Liver (tissue), 9 donors: ENCODE results near the gene KRR1. TPM values are rescaled to one million over a fixed set of nuclear protein-coding genes. Genes with fewer than 3 reads are reported as not detected.

Experiments
- DNase-seq: peaks from one replicate; pipeline ENCODE4 v3.0.0-alpha.2; 2017; ENCODE audit warnings: low spot score
- H3K27ac ChIP-seq, 2 donors: one replicate each; pipeline ENCODE4 v1.7.0; 2013; ENCODE audit warnings: inconsistent platforms in 2 of 2, low read length in 2 of 2, control low read depth in 1 of 2, low read depth in 1 of 2, mild to moderate bottlenecking in 1 of 2
- H3K27me3 ChIP-seq, 4 donors: one replicate each; pipeline versions ENCODE4 v1.6.1 to v1.7.0; 2013; ENCODE audit warnings: low read length in 3 of 4, inconsistent platforms in 1 of 4, mild to moderate bottlenecking in 1 of 4, moderate library complexity in 1 of 4; ENCODE audit not compliant: control insufficient read depth in 4 of 4, insufficient read depth in 4 of 4
- H3K36me3 ChIP-seq, 4 donors: one replicate each; pipeline versions ENCODE4 v1.6.1 to v1.7.0; 2013; ENCODE audit warnings: low read length in 3 of 4, mild to moderate bottlenecking in 3 of 4, low read depth in 1 of 4, moderate library complexity in 1 of 4; ENCODE audit not compliant: control insufficient read depth in 4 of 4, insufficient read depth in 3 of 4
- H3K4me1 ChIP-seq, 4 donors: one replicate each; pipeline versions ENCODE4 v1.6.1 to v1.7.0; 2013; ENCODE audit warnings: low read length in 3 of 4, mild to moderate bottlenecking in 3 of 4, moderate library complexity in 1 of 4; ENCODE audit not compliant: control insufficient read depth in 4 of 4, insufficient read depth in 4 of 4
- H3K4me3 ChIP-seq, 3 donors: one replicate each; pipeline versions ENCODE4 v1.6.1 to v1.7.0; 2013; ENCODE audit warnings: low read length in 3 of 3, control low read depth in 1 of 3, low read depth in 1 of 3, mild to moderate bottlenecking in 1 of 3
- H3K9ac ChIP-seq, 2 donors: one replicate each; pipeline ENCODE4 v1.7.0; 2013; ENCODE audit warnings: low read length in 2 of 2, mild to moderate bottlenecking in 2 of 2, moderate library complexity in 2 of 2, control low read depth in 1 of 2, low read depth in 1 of 2
- H3K9me3 ChIP-seq, 4 donors: one replicate each; pipeline versions ENCODE4 v1.6.1 to v1.7.0; 2013; ENCODE audit warnings: low read length in 3 of 4; ENCODE audit not compliant: control insufficient read depth in 4 of 4
- EGR1 ChIP-seq, 2 donors: IDR thresholded peaks; 2 replicates each; pipeline ENCODE4 v1.6.1; 2016 to 2018; ENCODE audit warnings: antibody characterized with exemption in 2 of 2, low read depth in 2 of 2
- FOXA1 ChIP-seq: IDR thresholded peaks from 2 replicates; pipeline ENCODE4 v1.6.1; 2016; ENCODE audit warnings: antibody characterized with exemption
- FOXA2 ChIP-seq: IDR thresholded peaks from 2 replicates; pipeline ENCODE4 v1.6.1; 2016; ENCODE audit warnings: antibody characterized with exemption
- GABPA ChIP-seq, 2 donors: IDR thresholded peaks in 1 of 2; conservative IDR thresholded peaks in 1 of 2; 2 replicates each; pipeline ENCODE4 v1.6.1; 2016; ENCODE audit warnings: antibody characterized with exemption in 2 of 2, mild to moderate bottlenecking in 1 of 2, moderate library complexity in 1 of 2
- HNF4A ChIP-seq, 2 donors: conservative IDR thresholded peaks; 2 replicates each; pipeline ENCODE4 v1.6.1; 2016; ENCODE audit warnings: antibody characterized with exemption in 2 of 2, mild to moderate bottlenecking in 2 of 2
- JUND ChIP-seq, 2 donors: IDR thresholded peaks; 2 replicates each; pipeline ENCODE4 v1.6.1; 2016; ENCODE audit warnings: antibody characterized with exemption in 2 of 2
- RAD21 ChIP-seq, 2 donors: IDR thresholded peaks; 2 replicates each; pipeline ENCODE4 v1.6.1; 2016; ENCODE audit warnings: antibody characterized with exemption in 2 of 2, mild to moderate bottlenecking in 2 of 2
- RXRA ChIP-seq, 2 donors: IDR thresholded peaks; 2 replicates each; pipeline ENCODE4 v1.6.1; 2017 to 2018; ENCODE audit warnings: antibody characterized with exemption in 2 of 2, mild to moderate bottlenecking in 1 of 2
- SP1 ChIP-seq: IDR thresholded peaks from 2 replicates; pipeline ENCODE4 v1.6.1; 2018; ENCODE audit warnings: antibody characterized with exemption, mild to moderate bottlenecking
- TAF1 ChIP-seq: conservative IDR thresholded peaks from 2 replicates; pipeline ENCODE4 v1.6.1; 2016; ENCODE audit warnings: antibody characterized with exemption, mild to moderate bottlenecking
- YY1 ChIP-seq: IDR thresholded peaks from 2 replicates; pipeline ENCODE4 v1.6.1; 2016; ENCODE audit warnings: antibody characterized with exemption, mild to moderate bottlenecking
- WGBS: extraction: QIAGEN DNeasy Blood & Tissue Kit; methylation state at CpG from one replicate; pipeline ENCODE4 v1.1.7; 2013; 5-methylcytosine and 5-hydroxymethylcytosine counted together
- polyA plus RNA-seq, 2 donors: library from polyadenylated mRNA; stranded (reverse) in 1 of 2; unstranded in 1 of 2; fragments of 200-250 nt in 1 of 2; fragments of >200 nt in 1 of 2; fragmentation: Nextera tagmentation in 1 of 2; extraction: Ambion mirVana in 1 of 2; gene quantifications; one replicate each; pipeline versions ENCODE4 v1.2.1 to v1.2.3, GENCODE V29; 2013 to 2015
- total RNA-seq, 2 donors: library from RNA; depleted of rRNA; stranded (reverse); fragments of >200 nt; gene quantifications; one replicate each; pipeline ENCODE4 v1.2.3, GENCODE V29; 2014
- TF ChIP-seq, protein P1 (sequence below): IDR thresholded peaks from 2 replicates; pipeline ENCODE4 v1.6.1; 2016; ENCODE audit warnings: antibody characterized with exemption
- TF ChIP-seq, protein P2 (sequence below): fragments of 150-350 bp; IDR thresholded peaks from 2 replicates; pipeline ENCODE4 v1.5.1; 2017; ENCODE audit warnings: improper control_type of control experiment, low read depth, low read length; ENCODE audit not compliant: missing input control
- TF ChIP-seq, protein P3 (sequence below): IDR thresholded peaks from 2 replicates; pipeline ENCODE4 v1.6.1; 2016; ENCODE audit warnings: antibody characterized with exemption, mild to moderate bottlenecking
- TF ChIP-seq, protein P4 (sequence below): IDR thresholded peaks from 2 replicates; pipeline ENCODE4 v1.6.1; 2016; ENCODE audit warnings: antibody characterized with exemption
- TF ChIP-seq, protein P5 (sequence below): IDR thresholded peaks from 2 replicates; pipeline ENCODE4 v1.6.1; 2016; ENCODE audit warnings: antibody characterized with exemption
- donor health status: healthy.
- donor health status: healthy.
- donor health status: healthy.
- donor health status: healthy.
- donor health status: healthy.

The KRR1 gene
- total and polyA plus RNA-seq, 4 donors: 9.9 to 19.8 (median 14.9) TPM

DNA sequence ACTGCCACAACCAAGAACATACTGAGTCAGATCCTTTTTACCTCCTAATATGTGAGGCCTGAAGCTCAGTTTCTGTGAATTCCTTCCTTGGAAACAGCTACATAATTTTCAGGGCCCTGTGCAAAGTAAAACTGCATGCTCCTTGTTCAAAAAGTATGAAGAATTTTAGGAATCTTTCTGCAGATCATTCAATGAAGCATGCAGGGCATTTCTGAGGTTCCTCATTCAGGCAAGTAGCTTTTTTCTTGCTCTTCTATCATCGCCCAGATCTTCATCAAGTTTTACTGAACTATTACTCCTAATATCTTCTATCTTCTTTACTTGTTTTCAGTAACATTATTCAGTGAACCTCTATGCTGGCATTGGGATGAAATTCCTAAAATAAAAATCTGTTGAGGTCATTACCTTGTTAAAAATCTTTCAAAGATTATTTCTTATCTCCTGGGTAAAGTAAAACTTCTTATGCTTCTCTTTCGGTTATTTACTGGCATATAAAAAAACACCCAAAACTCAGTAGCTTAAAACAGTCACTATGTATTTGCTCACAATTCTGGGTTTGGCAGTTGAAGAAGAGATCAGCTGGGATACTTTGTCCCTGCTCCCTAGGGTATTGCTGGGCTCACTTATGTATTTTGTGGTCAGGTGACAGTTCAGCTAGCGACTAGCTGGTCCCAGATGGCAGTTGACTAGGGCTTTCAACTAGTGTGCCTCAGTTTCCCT lies 42.6 kb upstream of the KRR1 start:
- H3K4me1 ChIP-seq: no peaks in the 10 kb centered on the region
- H3K4me3 ChIP-seq: no peak overlapping the region
- H3K9me3 ChIP-seq: no peaks in the 10 kb centered on the region
- WGBS: 66% methylated on average over 3 of the region's 3 CpGs
- no peak overlapping the region for H3K9ac ChIP-seq
- no peak overlapping the region for H3K27ac ChIP-seq
- no peaks in the 10 kb centered on the region for H3K27me3 ChIP-seq
- TF ChIP-seq RXRA (IDR thresholded peaks at IDR 0.05) (no peak), RAD21 (IDR thresholded peaks at IDR 0.05) (no peak), FOXA2 (no peak), SP1 (no peak), EGR1 (IDR thresholded peaks at IDR 0.05; ENCODE audit: low read depth in 2 of 2) (no peak), TAF1 (no peak), GABPA (IDR thresholded peaks at IDR 0.05 in 1 of 2, conservative IDR thresholded peaks at IDR 0.05 in 1 of 2) (no peak), FOXA1 (no peak), JUND (IDR thresholded peaks at IDR 0.05) (no peak), HNF4A (conservative IDR thresholded peaks at IDR 0.05) (no peak), YY1 (no peak)
- TF ChIP-seq, protein P1, sequence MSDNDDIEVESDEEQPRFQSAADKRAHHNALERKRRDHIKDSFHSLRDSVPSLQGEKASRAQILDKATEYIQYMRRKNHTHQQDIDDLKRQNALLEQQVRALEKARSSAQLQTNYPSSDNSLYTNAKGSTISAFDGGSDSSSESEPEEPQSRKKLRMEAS: no peak
- TF ChIP-seq, protein P2, sequence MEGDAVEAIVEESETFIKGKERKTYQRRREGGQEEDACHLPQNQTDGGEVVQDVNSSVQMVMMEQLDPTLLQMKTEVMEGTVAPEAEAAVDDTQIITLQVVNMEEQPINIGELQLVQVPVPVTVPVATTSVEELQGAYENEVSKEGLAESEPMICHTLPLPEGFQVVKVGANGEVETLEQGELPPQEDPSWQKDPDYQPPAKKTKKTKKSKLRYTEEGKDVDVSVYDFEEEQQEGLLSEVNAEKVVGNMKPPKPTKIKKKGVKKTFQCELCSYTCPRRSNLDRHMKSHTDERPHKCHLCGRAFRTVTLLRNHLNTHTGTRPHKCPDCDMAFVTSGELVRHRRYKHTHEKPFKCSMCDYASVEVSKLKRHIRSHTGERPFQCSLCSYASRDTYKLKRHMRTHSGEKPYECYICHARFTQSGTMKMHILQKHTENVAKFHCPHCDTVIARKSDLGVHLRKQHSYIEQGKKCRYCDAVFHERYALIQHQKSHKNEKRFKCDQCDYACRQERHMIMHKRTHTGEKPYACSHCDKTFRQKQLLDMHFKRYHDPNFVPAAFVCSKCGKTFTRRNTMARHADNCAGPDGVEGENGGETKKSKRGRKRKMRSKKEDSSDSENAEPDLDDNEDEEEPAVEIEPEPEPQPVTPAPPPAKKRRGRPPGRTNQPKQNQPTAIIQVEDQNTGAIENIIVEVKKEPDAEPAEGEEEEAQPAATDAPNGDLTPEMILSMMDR: no peak
- TF ChIP-seq, protein P3, sequence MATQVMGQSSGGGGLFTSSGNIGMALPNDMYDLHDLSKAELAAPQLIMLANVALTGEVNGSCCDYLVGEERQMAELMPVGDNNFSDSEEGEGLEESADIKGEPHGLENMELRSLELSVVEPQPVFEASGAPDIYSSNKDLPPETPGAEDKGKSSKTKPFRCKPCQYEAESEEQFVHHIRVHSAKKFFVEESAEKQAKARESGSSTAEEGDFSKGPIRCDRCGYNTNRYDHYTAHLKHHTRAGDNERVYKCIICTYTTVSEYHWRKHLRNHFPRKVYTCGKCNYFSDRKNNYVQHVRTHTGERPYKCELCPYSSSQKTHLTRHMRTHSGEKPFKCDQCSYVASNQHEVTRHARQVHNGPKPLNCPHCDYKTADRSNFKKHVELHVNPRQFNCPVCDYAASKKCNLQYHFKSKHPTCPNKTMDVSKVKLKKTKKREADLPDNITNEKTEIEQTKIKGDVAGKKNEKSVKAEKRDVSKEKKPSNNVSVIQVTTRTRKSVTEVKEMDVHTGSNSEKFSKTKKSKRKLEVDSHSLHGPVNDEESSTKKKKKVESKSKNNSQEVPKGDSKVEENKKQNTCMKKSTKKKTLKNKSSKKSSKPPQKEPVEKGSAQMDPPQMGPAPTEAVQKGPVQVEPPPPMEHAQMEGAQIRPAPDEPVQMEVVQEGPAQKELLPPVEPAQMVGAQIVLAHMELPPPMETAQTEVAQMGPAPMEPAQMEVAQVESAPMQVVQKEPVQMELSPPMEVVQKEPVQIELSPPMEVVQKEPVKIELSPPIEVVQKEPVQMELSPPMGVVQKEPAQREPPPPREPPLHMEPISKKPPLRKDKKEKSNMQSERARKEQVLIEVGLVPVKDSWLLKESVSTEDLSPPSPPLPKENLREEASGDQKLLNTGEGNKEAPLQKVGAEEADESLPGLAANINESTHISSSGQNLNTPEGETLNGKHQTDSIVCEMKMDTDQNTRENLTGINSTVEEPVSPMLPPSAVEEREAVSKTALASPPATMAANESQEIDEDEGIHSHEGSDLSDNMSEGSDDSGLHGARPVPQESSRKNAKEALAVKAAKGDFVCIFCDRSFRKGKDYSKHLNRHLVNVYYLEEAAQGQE: no peak
- TF ChIP-seq, protein P4, sequence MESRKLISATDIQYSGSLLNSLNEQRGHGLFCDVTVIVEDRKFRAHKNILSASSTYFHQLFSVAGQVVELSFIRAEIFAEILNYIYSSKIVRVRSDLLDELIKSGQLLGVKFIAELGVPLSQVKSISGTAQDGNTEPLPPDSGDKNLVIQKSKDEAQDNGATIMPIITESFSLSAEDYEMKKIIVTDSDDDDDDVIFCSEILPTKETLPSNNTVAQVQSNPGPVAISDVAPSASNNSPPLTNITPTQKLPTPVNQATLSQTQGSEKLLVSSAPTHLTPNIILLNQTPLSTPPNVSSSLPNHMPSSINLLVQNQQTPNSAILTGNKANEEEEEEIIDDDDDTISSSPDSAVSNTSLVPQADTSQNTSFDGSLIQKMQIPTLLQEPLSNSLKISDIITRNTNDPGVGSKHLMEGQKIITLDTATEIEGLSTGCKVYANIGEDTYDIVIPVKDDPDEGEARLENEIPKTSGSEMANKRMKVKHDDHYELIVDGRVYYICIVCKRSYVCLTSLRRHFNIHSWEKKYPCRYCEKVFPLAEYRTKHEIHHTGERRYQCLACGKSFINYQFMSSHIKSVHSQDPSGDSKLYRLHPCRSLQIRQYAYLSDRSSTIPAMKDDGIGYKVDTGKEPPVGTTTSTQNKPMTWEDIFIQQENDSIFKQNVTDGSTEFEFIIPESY: no peak
- TF ChIP-seq, protein P5, sequence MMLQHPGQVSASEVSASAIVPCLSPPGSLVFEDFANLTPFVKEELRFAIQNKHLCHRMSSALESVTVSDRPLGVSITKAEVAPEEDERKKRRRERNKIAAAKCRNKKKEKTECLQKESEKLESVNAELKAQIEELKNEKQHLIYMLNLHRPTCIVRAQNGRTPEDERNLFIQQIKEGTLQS: no peak
- H3K36me3 ChIP-seq: no peaks in the 10 kb centered on the region
- DNase-seq: no peak
